HG02588 (cell line): ENCODE data around the gene ACTRT2.

Experiments
- ATAC-seq: cut with Tn5 transposase; IDR thresholded peaks from one replicate; pipeline ENCODE4 v1.9.1; 2021; ENCODE audit warnings: mild to moderate bottlenecking, moderate library complexity; ENCODE audit not compliant: unreplicated experiment

ACTRT2 gene

GRCh38 chr1:2983319-2983705 lies 38.0 kb upstream of the ACTRT2 start:
- ATAC-seq = no peak

- ATAC-seq = no peak
Observed at GRCh38 chr1:2983706-2984398, 37.4 kb upstream of the ACTRT2 start.

- no peak for ATAC-seq
Observed at GRCh38 chr1:2984399-2985061, 36.7 kb upstream of the ACTRT2 start.

- no peak for ATAC-seq
Observed at GRCh38 chr1:2985067-2985561, 36.2 kb upstream of the ACTRT2 start.

- no peak for ATAC-seq
Observed at GRCh38 chr1:2985694-2986548, 35.3 kb upstream of the ACTRT2 start.

- ATAC-seq = no peak
Observed at GRCh38 chr1:2986549-2987305, 34.5 kb upstream of the ACTRT2 start.

GRCh38 chr1:2987773-2988172 lies 33.5 kb upstream of the ACTRT2 start:
- ATAC-seq = no peak

GRCh38 chr1:2988256-2988655 lies 33.0 kb upstream of the ACTRT2 start:
- ATAC-seq = no peak

- ATAC-seq = no peak
Observed at GRCh38 chr1:2989185-2989584, 32.1 kb upstream of the ACTRT2 start.

- no peak for ATAC-seq
Observed at GRCh38 chr1:2989976-2990375, 31.3 kb upstream of the ACTRT2 start.

- no peak for ATAC-seq
Observed at GRCh38 chr1:2990376-2991115, 30.7 kb upstream of the ACTRT2 start.

GRCh38 chr1:2991753-2992495 lies 29.3 kb upstream of the ACTRT2 start:
- ATAC-seq = no peak

GRCh38 chr1:2998503-2999100 lies 22.7 kb upstream of the ACTRT2 start:
- no peak for ATAC-seq

GRCh38 chr1:2999138-2999537 lies 22.1 kb upstream of the ACTRT2 start:
- ATAC-seq = no peak

GRCh38 chr1:2999571-2999970 lies 21.7 kb upstream of the ACTRT2 start:
- ATAC-seq = no peak

GRCh38 chr1:3000214-3000613 lies 21.1 kb upstream of the ACTRT2 start:
- ATAC-seq = no peak

GRCh38 chr1:3000671-3001470 lies 20.4 kb upstream of the ACTRT2 start:
- ATAC-seq = no peak
